ENCODE results near the gene FGG.

The FGG gene

GRCh38 chr4:154586296-154587033 lies 26.0 kb downstream of the FGG start:
- DNase-seq (ENCODE audit: low read depth in 2 of 2) = no peak

GRCh38 chr4:154585369-154586018 lies 27.0 kb downstream of the FGG start:
- DNase-seq (ENCODE audit: low read depth in 2 of 2) = no peak

- DNase-seq (ENCODE audit: low read depth in 2 of 2) = no peak
Measured at GRCh38 chr4:154584259-154584658, 28.2 kb downstream of the FGG start.

- no peak for DNase-seq (ENCODE audit: low read depth in 2 of 2)
Measured at GRCh38 chr4:154583677-154584076, 28.8 kb downstream of the FGG start.

- no peak for DNase-seq (ENCODE audit: low read depth in 2 of 2)
Measured at GRCh38 chr4:154583230-154583629, 29.2 kb downstream of the FGG start.

- DNase-seq (ENCODE audit: low read depth in 2 of 2) = no peak
Measured at GRCh38 chr4:154582723-154583122, 29.7 kb downstream of the FGG start.

- no peak for DNase-seq (ENCODE audit: low read depth in 2 of 2)
Measured at GRCh38 chr4:154579927-154580326, 32.5 kb downstream of the FGG start.

- DNase-seq (ENCODE audit: low read depth in 2 of 2) = no peak
Measured at GRCh38 chr4:154578919-154579318, 33.5 kb downstream of the FGG start.

GRCh38 chr4:154577324-154577723 lies 35.1 kb downstream of the FGG start:
- no peak for DNase-seq (ENCODE audit: low read depth in 2 of 2)

- DNase-seq (ENCODE audit: low read depth in 2 of 2) = no peak
Measured at GRCh38 chr4:154574311-154574710, 38.1 kb downstream of the FGG start.

- no peak for DNase-seq (ENCODE audit: low read depth in 2 of 2)
Measured at GRCh38 chr4:154573190-154573870, 39.1 kb downstream of the FGG start.

- DNase-seq (ENCODE audit: low read depth in 2 of 2) = no peak
Measured at GRCh38 chr4:154569584-154569983, 42.9 kb downstream of the FGG start.

GRCh38 chr4:154569028-154569427 lies 43.4 kb downstream of the FGG start:
- DNase-seq (ENCODE audit: low read depth in 2 of 2) = no peak

GRCh38 chr4:154566639-154567204 lies 45.7 kb downstream of the FGG start:
- no peak for DNase-seq (ENCODE audit: low read depth in 2 of 2)

- DNase-seq (ENCODE audit: low read depth in 2 of 2) = no peak
Measured at GRCh38 chr4:154565704-154566103, 46.8 kb downstream of the FGG start.

- DNase-seq (ENCODE audit: low read depth in 2 of 2) = no peak
Measured at GRCh38 chr4:154564311-154564710, 48.1 kb downstream of the FGG start.

- DNase-seq (ENCODE audit: low read depth in 2 of 2) = no peak
Measured at GRCh38 chr4:154562697-154563254, 49.7 kb downstream of the FGG start, which contains the start of gene FGB. Gene FGB, plus strand, starts transcription at chr4:154563011. Its CDS starts 8 bp downstream, at chr4:154563019.

- no peak for DNase-seq (ENCODE audit: low read depth in 2 of 2)
Measured at GRCh38 chr4:154560824-154561231, 51.6 kb downstream of the FGG start.

GRCh38 chr4:154560419-154560801 lies 52.0 kb downstream of the FGG start:
- no peak for DNase-seq (ENCODE audit: low read depth in 2 of 2)

GRCh38 chr4:154559494-154560418 lies 52.7 kb downstream of the FGG start:
- no peak for DNase-seq (ENCODE audit: low read depth in 2 of 2)

GRCh38 chr4:154559141-154559493 lies 53.3 kb downstream of the FGG start:
- DNase-seq (ENCODE audit: low read depth in 2 of 2) = no peak

All from stimulated activated CD4-positive, alpha-beta T cell treated with anti-CD3 and anti-CD28 coated beads, Interleukin-1b, Interleukin-23, amount 100 ng/mL, for 1 hour (primary cell).